IMR-90 (cell line): ENCODE results near the gene NDUFV2. TPM values are rescaled to one million over a fixed set of nuclear protein-coding genes. Genes with fewer than 3 reads are reported as not detected.

Source experiments
- ATAC-seq: fragments of 200-7000 bp; cut with Tn5 transposase; 2 replicates; pipeline ENCODE4 v1.9.1; 2020; ENCODE audit warnings: low read depth, mild to moderate bottlenecking, moderate library complexity
- BruUV-seq: library from RNA; stranded (reverse); fragments of 400-500 nt; replicated peaks from 2 replicates; lab custom pipeline; 2021; lab: Mats Ljungman, UMichigan
- CTCF ChIA-PET: fragments of 300-600 bp; formaldehyde crosslinking; extraction: SDS; loops from one replicate; lab custom pipeline; 2021; ENCODE audit warnings: antibody characterized with exemption; lab: Yijun Ruan, JAX
- POLR2A ChIA-PET: fragments of 300-600 bp; sonication (Branson Sonifier 250); formaldehyde crosslinking; loops from one replicate; lab custom pipeline; 2022; ENCODE audit warnings: antibody characterized with exemption; ENCODE audit not compliant: unreplicated experiment; lab: Charles Lee
- DNase-seq: peaks from one replicate; pipeline ENCODE4 v3.0.0; 2013
- H2AFZ ChIP-seq: replicated peaks from 2 replicates; pipeline ENCODE3; 2013; ENCODE audit warnings: low read length, mild to moderate bottlenecking; ENCODE audit not compliant: poor library complexity
- H2AK5ac ChIP-seq: 2 replicates; pipeline ENCODE4 v1.6.1; 2013; ENCODE audit warnings: low read depth, low read length, inconsistent platforms
- H2AK9ac ChIP-seq: replicated peaks from 2 replicates; pipeline ENCODE3; 2013; ENCODE audit warnings: mild to moderate bottlenecking, low read depth, low read length, moderate library complexity; ENCODE audit not compliant: poor library complexity
- H2BK120ac ChIP-seq: 2 replicates; pipeline ENCODE4 v1.6.1; 2013; ENCODE audit warnings: low read depth, low read length, inconsistent platforms
- H2BK15ac ChIP-seq: 3 replicates; pipeline ENCODE4 v1.6.1; 2013; ENCODE audit warnings: low read depth, low read length, inconsistent platforms
- H2BK20ac ChIP-seq: 2 replicates; pipeline ENCODE4 v1.6.1; 2013; ENCODE audit warnings: low read depth, mild to moderate bottlenecking, inconsistent platforms, low read length, moderate library complexity
- H2BK5ac ChIP-seq: 2 replicates; pipeline ENCODE4 v1.6.1; 2013; ENCODE audit warnings: mild to moderate bottlenecking, low read depth, low read length, inconsistent platforms; ENCODE audit not compliant: poor library complexity, severe bottlenecking
- H3K14ac ChIP-seq: replicated peaks from 2 replicates; pipeline ENCODE4 v1.6.1; 2013; ENCODE audit warnings: low read depth, low read length, inconsistent platforms
- H3K18ac ChIP-seq: 2 replicates; pipeline ENCODE4 v1.6.1; 2013; ENCODE audit warnings: low read depth, low read length, control low read depth
- H3K23ac ChIP-seq: 2 replicates; pipeline ENCODE4 v1.6.1; 2013; ENCODE audit warnings: low read depth, low read length, inconsistent platforms
- H3K27ac ChIP-seq: 2 replicates; pipeline ENCODE4 v1.5.1; 2013; ENCODE audit warnings: mild to moderate bottlenecking, control low read depth, low read length; ENCODE audit not compliant: insufficient read depth
- H3K27me3 ChIP-seq: 2 replicates; pipeline ENCODE4 v1.6.1; 2013; ENCODE audit warnings: low read length; ENCODE audit not compliant: control insufficient read depth, insufficient read depth
- H3K36me3 ChIP-seq: 2 replicates; pipeline ENCODE4 v1.6.1; 2013; ENCODE audit warnings: low read length, mixed read lengths; ENCODE audit not compliant: control insufficient read depth, insufficient read depth
- H3K4ac ChIP-seq: 2 replicates; pipeline ENCODE4 v1.6.1; 2013; ENCODE audit warnings: low read depth, low read length, inconsistent platforms
- H3K4me1 ChIP-seq: 2 replicates; pipeline ENCODE4 v1.6.1; 2013; ENCODE audit warnings: low read length, mixed read lengths; ENCODE audit not compliant: control insufficient read depth, insufficient read depth
- H3K4me2 ChIP-seq: 2 replicates; pipeline ENCODE4 v1.6.1; 2013; ENCODE audit warnings: low read depth, mild to moderate bottlenecking, control low read depth, low read length, moderate library complexity
- H3K4me3 ChIP-seq: 2 replicates; pipeline ENCODE4 v1.5.1; 2013; ENCODE audit warnings: low read depth, mild to moderate bottlenecking, control low read depth, low read length, moderate library complexity; ENCODE audit not compliant: insufficient read depth
- H3K56ac ChIP-seq: 2 replicates; pipeline ENCODE4 v1.6.1; 2013; ENCODE audit warnings: low read length, inconsistent platforms; ENCODE audit not compliant: insufficient read depth; ENCODE audit errors: extremely low read depth
- H3K79me1 ChIP-seq, 2 experiments: 2 replicates each; pipeline ENCODE4 v1.6.1; 2013; ENCODE audit warnings: low read length in 2 of 2, inconsistent platforms in 1 of 2, low read depth in 1 of 2
- H3K9ac ChIP-seq: 2 replicates; pipeline ENCODE4 v1.6.1; 2013; ENCODE audit warnings: low read depth, low read length, control low read depth
- H3K9me1 ChIP-seq: 2 replicates; pipeline ENCODE4 v1.6.1; 2013; ENCODE audit warnings: low read length, inconsistent platforms; ENCODE audit not compliant: insufficient read depth
- H3K9me3 ChIP-seq: 2 replicates; pipeline ENCODE4 v1.6.1; 2013; ENCODE audit warnings: low read length; ENCODE audit not compliant: control insufficient read depth, insufficient read depth
- H4K20me1 ChIP-seq: 2 replicates; pipeline ENCODE4 v1.6.1; 2013; ENCODE audit warnings: low read length, inconsistent platforms; ENCODE audit not compliant: insufficient read depth
- H4K5ac ChIP-seq: 2 replicates; pipeline ENCODE4 v1.6.1; 2013; ENCODE audit warnings: mild to moderate bottlenecking, low read depth, low read length, control low read depth
- H4K8ac ChIP-seq, 2 experiments: 2 replicates each; pipeline ENCODE4 v1.6.1; 2013; ENCODE audit warnings: low read depth in 2 of 2, low read length in 2 of 2, control low read depth in 1 of 2, inconsistent platforms in 1 of 2
- H4K91ac ChIP-seq: 2 replicates; pipeline ENCODE4 v1.6.1; 2013; ENCODE audit warnings: low read depth, low read length, inconsistent platforms; ENCODE audit not compliant: insufficient read depth
- BHLHE40 ChIP-seq: fragments of 150-350 bp; IDR thresholded peaks from 2 replicates; pipeline ENCODE4 v1.6.1; 2016; ENCODE audit warnings: mild to moderate bottlenecking, low read depth, low read length
- CHD1 ChIP-seq: IDR thresholded peaks from 2 replicates; pipeline ENCODE4 v1.6.1; 2012; ENCODE audit warnings: low read depth, low read length, improper control_type of control experiment
- FOS ChIP-seq: fragments of 150-350 bp; IDR thresholded peaks from 2 replicates; pipeline ENCODE4 v1.6.1; 2016; ENCODE audit warnings: low read depth, low read length
- NFE2L2 ChIP-seq: fragments of 150-350 bp; IDR thresholded peaks from 2 replicates; pipeline ENCODE4 v1.6.1; 2016; ENCODE audit warnings: low read depth, mild to moderate bottlenecking, low read length
- RFX5 ChIP-seq: IDR thresholded peaks from 2 replicates; pipeline ENCODE4 v1.8.0; 2012; ENCODE audit warnings: low read depth, mild to moderate bottlenecking, low read length, moderate library complexity
- WGBS, 2 experiments: methylation state at CpG; one replicate each; pipeline versions ENCODE4 v1.1.5 to v1.1.7; 2013; ENCODE audit warnings: missing lambda C conversion rate in 2 of 2; ENCODE audit not compliant: insufficient read length in 1 of 2; ENCODE audit errors: extremely low coverage in 2 of 2; 5-methylcytosine and 5-hydroxymethylcytosine counted together
- dilution Hi-C: fragments of 300-500 bp; cut with HindIII; formaldehyde crosslinking; loops from one replicate; pipeline ENCODE4 v1.14.3; 2018; ENCODE audit warnings: low sequenced_read_pairs; ENCODE audit not compliant: unreplicated experiment
- in situ Hi-C: fragments of 300-500 bp; cut with MboI; formaldehyde crosslinking; loops from 3 replicates; pipeline ENCODE4 v1.14.3; 2019; ENCODE audit warnings: low sequenced_read_pairs, inconsistent platforms, mixed read lengths
- intact Hi-C: fragments of 100-400 bp; cut with micrococcal nuclease; formaldehyde crosslinking; loops from 2 replicates; pipeline ENCODE4 v1.10.0; 2022
- polyA plus RNA-seq, 3 experiments: library from polyadenylated mRNA; depleted of rRNA; stranded (reverse); fragments of >200 nt; gene quantifications; 2 replicates each; pipeline ENCODE4 v1.2.3, GENCODE V29; 2012; ENCODE audit warnings: low replicate concordance in 1 of 3
- total RNA-seq: library from RNA; depleted of rRNA; stranded (reverse); fragments of >200 nt; gene quantifications from 2 replicates; pipeline ENCODE4 v1.2.3, GENCODE V29; 2012
- TF ChIP-seq, protein P1 (sequence below): fragments of 150-350 bp; IDR thresholded peaks from 2 replicates; pipeline ENCODE4 v1.6.1; 2016; ENCODE audit warnings: low read depth, mild to moderate bottlenecking, low read length, moderate library complexity, borderline replicate concordance

Gene NDUFV2
- total and polyA plus RNA-seq, 2 of the 4 experiments (the other 2 are of a cell fraction) = 106 to 126 TPM

DNA sequence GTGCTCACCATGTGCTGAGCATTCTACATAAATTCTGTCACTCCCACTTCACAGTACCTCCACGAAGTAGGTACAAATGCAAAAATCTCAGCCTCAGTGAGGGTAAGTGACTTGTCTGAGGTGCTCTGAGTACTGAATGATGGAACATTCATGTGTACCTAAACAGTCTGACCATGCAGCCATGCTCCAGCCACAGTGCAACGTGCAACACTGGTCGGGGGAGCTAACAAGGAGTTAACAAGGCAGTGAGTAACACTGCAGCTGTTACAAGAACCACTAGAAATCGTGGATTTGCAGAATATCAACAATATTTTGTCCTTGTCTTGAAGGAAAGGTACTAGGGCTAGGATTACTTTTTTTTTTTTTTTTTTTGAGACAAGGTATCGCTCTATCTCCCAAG lies 36.6 kb upstream of the NDUFV2 start:
- no peaks in the 10 kb centered on the region for H3K36me3 ChIP-seq
- DNase-seq = no peak
- no TSS peak for BruUV-seq
- H3K56ac ChIP-seq = no peak overlapping the region
- H3K9me1 ChIP-seq = 0 out of 2 replicates have a peak, but pooled peaks cover 5% of the 10 kb centered on the region
- dilution Hi-C loops (no loop called here), intact Hi-C loops (no loop called here), in situ Hi-C loops (no loop called here)
- no peaks in the 10 kb centered on the region for H3K79me1 ChIP-seq
- H2BK20ac ChIP-seq = no peak overlapping the region
- no peak for ATAC-seq
- TF ChIP-seq CHD1 (no peak), BHLHE40 (no peak), NFE2L2 (no peak), FOS (no peak), RFX5 (no peak)
- TF ChIP-seq, protein P1, sequence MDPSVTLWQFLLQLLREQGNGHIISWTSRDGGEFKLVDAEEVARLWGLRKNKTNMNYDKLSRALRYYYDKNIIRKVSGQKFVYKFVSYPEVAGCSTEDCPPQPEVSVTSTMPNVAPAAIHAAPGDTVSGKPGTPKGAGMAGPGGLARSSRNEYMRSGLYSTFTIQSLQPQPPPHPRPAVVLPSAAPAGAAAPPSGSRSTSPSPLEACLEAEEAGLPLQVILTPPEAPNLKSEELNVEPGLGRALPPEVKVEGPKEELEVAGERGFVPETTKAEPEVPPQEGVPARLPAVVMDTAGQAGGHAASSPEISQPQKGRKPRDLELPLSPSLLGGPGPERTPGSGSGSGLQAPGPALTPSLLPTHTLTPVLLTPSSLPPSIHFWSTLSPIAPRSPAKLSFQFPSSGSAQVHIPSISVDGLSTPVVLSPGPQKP = no peak
- no peak overlapping the region for H2AFZ ChIP-seq
- CTCF ChIA-PET = no interaction called here
- H2AK9ac ChIP-seq = no peak overlapping the region
- no peaks in the 10 kb centered on the region for H3K27me3 ChIP-seq
- no peak overlapping the region for H3K4me3 ChIP-seq
- H3K18ac ChIP-seq = no peak overlapping the region
- H2AK5ac ChIP-seq = no peak overlapping the region
- no peaks in the 10 kb centered on the region for H4K20me1 ChIP-seq
- peaks cover 2% of the 10 kb centered on the region; the same call in 1 of the 2 replicates for H3K4me1 ChIP-seq
- no peak overlapping the region for H4K91ac ChIP-seq
- H2BK5ac ChIP-seq = no peak overlapping the region
- no peak overlapping the region for H4K5ac ChIP-seq
- no peak overlapping the region for H3K4me2 ChIP-seq
- no peak overlapping the region for H3K4ac ChIP-seq
- no peak overlapping the region for H4K8ac ChIP-seq
- no peak overlapping the region for H3K9ac ChIP-seq
- H3K14ac ChIP-seq = no peak overlapping the region
- no peak overlapping the region for H3K23ac ChIP-seq
- H3K9me3 ChIP-seq = no peaks in the 10 kb centered on the region
- H2BK120ac ChIP-seq = no peak overlapping the region
- no peak overlapping the region for H3K27ac ChIP-seq
- POLR2A ChIA-PET = no interaction called here
- WGBS, 2 experiments = no CpG with 5 or more reads among the region's 5 CpGs
- H2BK15ac ChIP-seq = no peak overlapping the region
